Measurements from ENCODE around the gene GLIS1. TPM values are rescaled to one million over a fixed set of nuclear protein-coding genes. Genes with fewer than 3 reads are reported as not detected.

The GLIS1 gene
- total and polyA plus RNA-seq, 2 donors (not counting 3 experiments of a cell fraction or from before 2014, with no cell fraction given) = not detected

DNA sequence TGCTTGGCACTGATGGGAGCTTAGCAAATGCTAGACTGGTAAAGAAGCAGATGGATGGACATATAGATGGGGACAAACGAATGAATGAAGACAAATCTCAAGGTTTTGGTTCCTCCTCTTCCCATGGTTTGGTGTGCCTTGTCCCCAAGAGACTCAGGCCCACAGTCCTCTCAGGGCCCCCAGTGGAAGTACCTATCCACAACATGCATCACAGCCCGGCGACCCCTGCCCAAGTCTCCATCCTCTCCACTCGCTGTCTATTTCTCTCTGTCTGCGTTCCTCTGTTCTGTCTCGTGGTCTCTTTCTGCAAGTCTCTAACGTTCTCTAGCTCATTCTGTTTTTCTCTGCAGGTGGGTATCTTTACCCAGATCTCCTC lies 85.8 kb downstream of the GLIS1 start:
- Histone ChIP-seq H3K4me2 (ENCODE audit: insufficient read depth, low read length) (no peak overlapping the region), H3K79me2 (ENCODE audit: control insufficient read depth, insufficient read depth, low read length) (no peaks in the 10 kb centered on the region), H3K36me3 (ENCODE audit: control insufficient read depth in 2 of 2, extremely low read depth in 1 of 2, insufficient read depth in 2 of 2, low read length in 2 of 2) (no peaks in the 10 kb centered on the region), H3K9me1 (replicated peaks; ENCODE audit: control insufficient read depth, extremely low read depth, insufficient read depth, low read length) (no peaks in the 10 kb centered on the region), H3K4me3 (replicated peaks in 1 of 3; ENCODE audit: insufficient read depth in 1 of 3, low read depth in 1 of 3, low read length in 3 of 3) (no peak overlapping the region), H3K27me3 (ENCODE audit: control insufficient read depth in 2 of 2, insufficient read depth in 2 of 2, low read length in 2 of 2) (peaks cover 0 to 2% of the 10 kb centered on the region in 2 experiments), H3K9me3 (replicated peaks; ENCODE audit: control insufficient read depth, insufficient read depth, low read length) (no peaks in the 10 kb centered on the region), H3K9ac (replicated peaks; ENCODE audit: extremely low read depth, insufficient read depth, low read length) (no peak overlapping the region), H3K4me1 (ENCODE audit: control insufficient read depth, extremely low read depth, insufficient read depth, low read length) (no peaks in the 10 kb centered on the region), H2AFZ (ENCODE audit: low read depth, low read length) (no peak overlapping the region), H3K27ac (ENCODE audit: insufficient read depth, low read depth, low read length) (no peak overlapping the region), H4K20me1 (replicated peaks; ENCODE audit: control insufficient read depth, extremely low read depth, insufficient read depth, low read length) (no peaks in the 10 kb centered on the region)
- dilution Hi-C loops (cut with MboI; ENCODE audit: extremely low pct_ligation_motif_present, low sequenced_read_pairs) = no loop called here
- no peak for DNase-seq (ENCODE audit: low read depth, low spot score)
- no peak for FAIRE-seq
- no TSS peak for BruUV-seq (replicated peaks)
- ChIA-PET CTCF (no interaction called here), POLR2A (no interaction called here)
- intact Hi-C loops (cut with micrococcal nuclease) = no loop called here
- TF ChIP-seq FOS (IDR thresholded peaks at IDR 0.05; ENCODE audit: borderline replicate concordance, insufficient read depth, low read length) (no peak), POLR2A (IDR thresholded peaks at IDR 0.05; ENCODE audit: low read depth, low read length) (no peak), GATA2 (IDR thresholded peaks at IDR 0.05; ENCODE audit: insufficient read depth, insufficient read length, low read depth, low read length) (no peak), MYC (IDR thresholded peaks at IDR 0.05; ENCODE audit: low read depth, low read length) (no peak), POLR2AphosphoS5 (IDR thresholded peaks at IDR 0.05; ENCODE audit: insufficient read depth, low read depth, low read length) (no peak), JUN (IDR thresholded peaks at IDR 0.05; ENCODE audit: borderline replicate concordance, insufficient read depth, insufficient read length, low read depth) (no peak), EZH2 (IDR thresholded peaks at IDR 0.05; ENCODE audit: borderline replicate concordance, low read depth, low read length, severe bottlenecking) (no peak)
- TF ChIP-seq, protein P1, sequence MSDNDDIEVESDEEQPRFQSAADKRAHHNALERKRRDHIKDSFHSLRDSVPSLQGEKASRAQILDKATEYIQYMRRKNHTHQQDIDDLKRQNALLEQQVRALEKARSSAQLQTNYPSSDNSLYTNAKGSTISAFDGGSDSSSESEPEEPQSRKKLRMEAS (IDR thresholded peaks at IDR 0.05; ENCODE audit: insufficient read depth, insufficient read length) = no peak
- TF ChIP-seq, protein P2, sequence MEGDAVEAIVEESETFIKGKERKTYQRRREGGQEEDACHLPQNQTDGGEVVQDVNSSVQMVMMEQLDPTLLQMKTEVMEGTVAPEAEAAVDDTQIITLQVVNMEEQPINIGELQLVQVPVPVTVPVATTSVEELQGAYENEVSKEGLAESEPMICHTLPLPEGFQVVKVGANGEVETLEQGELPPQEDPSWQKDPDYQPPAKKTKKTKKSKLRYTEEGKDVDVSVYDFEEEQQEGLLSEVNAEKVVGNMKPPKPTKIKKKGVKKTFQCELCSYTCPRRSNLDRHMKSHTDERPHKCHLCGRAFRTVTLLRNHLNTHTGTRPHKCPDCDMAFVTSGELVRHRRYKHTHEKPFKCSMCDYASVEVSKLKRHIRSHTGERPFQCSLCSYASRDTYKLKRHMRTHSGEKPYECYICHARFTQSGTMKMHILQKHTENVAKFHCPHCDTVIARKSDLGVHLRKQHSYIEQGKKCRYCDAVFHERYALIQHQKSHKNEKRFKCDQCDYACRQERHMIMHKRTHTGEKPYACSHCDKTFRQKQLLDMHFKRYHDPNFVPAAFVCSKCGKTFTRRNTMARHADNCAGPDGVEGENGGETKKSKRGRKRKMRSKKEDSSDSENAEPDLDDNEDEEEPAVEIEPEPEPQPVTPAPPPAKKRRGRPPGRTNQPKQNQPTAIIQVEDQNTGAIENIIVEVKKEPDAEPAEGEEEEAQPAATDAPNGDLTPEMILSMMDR (IDR thresholded peaks at IDR 0.05; ENCODE audit: extremely low read depth in 1 of 2, insufficient read depth in 1 of 2, low read depth in 1 of 2, low read length in 2 of 2) = no peak
